Stimulated activated naive CD8-positive, alpha-beta T cell treated with anti-CD3 and anti-CD28 coated beads, Interleukin-15, Interleukin-2, amounts not matched to agents 100 ng/mL and 50 ng/mL, for 24 hours (primary cell): Measurements from ENCODE around the gene LAPTM4A.
"Not testable (repeated sequence)": the region's sequence is repeated elsewhere in the genome, so short reads cannot be mapped to it uniquely, and the experiment has no call there.

Experiments used
- H3K27ac Mint-ChIP-seq: one replicate; pipeline ENCODE4 v1.8.0; 2021; ENCODE audit warnings: mild to moderate bottlenecking, mixed read lengths
- H3K27me3 Mint-ChIP-seq: one replicate; pipeline ENCODE4 v1.8.0; 2021; ENCODE audit warnings: mixed read lengths
- H3K36me3 Mint-ChIP-seq: one replicate; pipeline ENCODE4 v1.8.0; 2021; ENCODE audit warnings: low read depth, mixed read lengths
- H3K4me1 Mint-ChIP-seq: one replicate; pipeline ENCODE4 v1.8.0; 2021; ENCODE audit warnings: low read depth, mixed read lengths
- H3K4me3 Mint-ChIP-seq: one replicate; pipeline ENCODE4 v1.8.0; 2021; ENCODE audit warnings: mild to moderate bottlenecking, mixed read lengths
- H3K9me3 Mint-ChIP-seq: one replicate; pipeline ENCODE4 v1.8.0; 2021; ENCODE audit warnings: mixed read lengths

LAPTM4A gene

GRCh38 chr2:20049637-20050036, 1.8 kb downstream of the LAPTM4A start:
- H3K4me1 Mint-ChIP-seq = peaks cover 27% of the 10 kb centered on the region
- peak overlapping the region; percentile 62 for H3K27ac Mint-ChIP-seq
- no peaks in the 10 kb centered on the region for H3K27me3 Mint-ChIP-seq
- no peaks in the 10 kb centered on the region for H3K9me3 Mint-ChIP-seq
- no peak overlapping the region for H3K4me3 Mint-ChIP-seq
- peaks cover 4% of the 10 kb centered on the region for H3K36me3 Mint-ChIP-seq

- no peaks in the 10 kb centered on the region for H3K27me3 Mint-ChIP-seq
- no peaks in the 10 kb centered on the region for H3K9me3 Mint-ChIP-seq
- H3K4me3 Mint-ChIP-seq = no peak overlapping the region
- peaks cover 29% of the 10 kb centered on the region for H3K4me1 Mint-ChIP-seq
- H3K27ac Mint-ChIP-seq = no peak overlapping the region
- H3K36me3 Mint-ChIP-seq = peaks cover 4% of the 10 kb centered on the region
Measured at GRCh38 chr2:20048488-20049448, 2.7 kb downstream of the LAPTM4A start.

- H3K36me3 Mint-ChIP-seq, H3K27ac Mint-ChIP-seq, H3K9me3 Mint-ChIP-seq, H3K27me3 Mint-ChIP-seq, H3K4me3 Mint-ChIP-seq: not testable (repeated sequence)
- H3K4me1 Mint-ChIP-seq = peaks cover 38% of the 10 kb centered on the region
Measured at GRCh38 chr2:20045712-20046292, 5.6 kb downstream of the LAPTM4A start.

DNA sequence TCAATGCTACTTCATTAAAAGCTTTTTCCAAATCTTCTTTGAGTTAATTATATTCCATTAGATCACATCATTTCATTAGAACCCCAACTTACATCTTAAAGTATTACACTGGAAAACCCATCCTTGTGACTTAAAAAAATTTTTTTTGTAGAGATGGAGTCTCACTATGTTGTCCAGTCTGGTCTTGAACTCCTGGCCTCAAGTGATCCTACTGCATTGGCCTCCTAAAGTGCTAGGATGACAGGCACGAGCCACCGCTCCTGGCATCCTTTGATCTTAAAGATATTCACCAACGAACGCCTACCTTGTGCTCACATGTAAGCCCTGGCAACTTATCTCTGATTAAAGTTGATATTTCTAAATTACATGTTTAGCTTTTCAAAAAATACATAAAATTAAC, 6.7 kb downstream of the LAPTM4A start:
- H3K4me1 Mint-ChIP-seq = peaks cover 31% of the 10 kb centered on the region
- no peaks in the 10 kb centered on the region for H3K9me3 Mint-ChIP-seq
- no peaks in the 10 kb centered on the region for H3K27me3 Mint-ChIP-seq
- H3K36me3 Mint-ChIP-seq = peaks cover 14% of the 10 kb centered on the region
- no peak overlapping the region for H3K4me3 Mint-ChIP-seq
- no peak overlapping the region for H3K27ac Mint-ChIP-seq

GRCh38 chr2:20042531-20042930, 8.9 kb downstream of the LAPTM4A start:
- H3K36me3 Mint-ChIP-seq = peaks cover 29% of the 10 kb centered on the region
- H3K4me1 Mint-ChIP-seq = peaks cover 12% of the 10 kb centered on the region
- no peak overlapping the region for H3K27ac Mint-ChIP-seq
- H3K9me3 Mint-ChIP-seq = no peaks in the 10 kb centered on the region
- H3K27me3 Mint-ChIP-seq = no peaks in the 10 kb centered on the region
- no peak overlapping the region for H3K4me3 Mint-ChIP-seq

GRCh38 chr2:20040489-20041172, 10.8 kb downstream of the LAPTM4A start:
- H3K27me3 Mint-ChIP-seq = no peaks in the 10 kb centered on the region
- no peak overlapping the region for H3K27ac Mint-ChIP-seq
- H3K4me1 Mint-ChIP-seq = peaks cover 18% of the 10 kb centered on the region
- no peak overlapping the region for H3K4me3 Mint-ChIP-seq
- H3K9me3 Mint-ChIP-seq = no peaks in the 10 kb centered on the region
- H3K36me3 Mint-ChIP-seq = peaks cover 46% of the 10 kb centered on the region

DNA sequence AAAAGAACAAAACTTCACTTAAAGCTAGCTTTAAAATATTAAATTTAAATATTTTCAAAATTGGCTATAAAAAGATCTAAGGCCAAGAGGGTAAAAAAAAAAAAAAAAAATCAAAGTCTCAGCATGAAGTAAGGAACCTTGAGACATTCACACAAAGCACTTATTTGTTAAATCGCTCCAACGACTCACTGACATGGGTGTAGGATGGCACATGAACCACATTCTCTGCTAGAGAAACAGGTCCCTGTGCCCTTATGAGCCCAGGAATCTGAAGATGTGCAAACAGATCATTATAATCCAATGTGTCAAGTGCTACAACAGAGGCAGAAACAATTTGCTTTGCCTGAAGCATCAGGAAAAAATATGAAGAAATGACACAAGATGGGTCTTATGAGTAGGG, 13.8 kb downstream of the LAPTM4A start:
- Mint-ChIP-seq H3K9me3 (no peaks in the 10 kb centered on the region), H3K27me3 (no peaks in the 10 kb centered on the region), H3K4me1 (peaks cover 14% of the 10 kb centered on the region), H3K27ac (no peak overlapping the region), H3K4me3 (no peak overlapping the region), H3K36me3 (peaks cover 71% of the 10 kb centered on the region)

GRCh38 chr2:20035955-20036666, 15.3 kb downstream of the LAPTM4A start:
- Mint-ChIP-seq H3K27ac (peak overlapping the region; percentile 66), H3K36me3 (peaks cover 87% of the 10 kb centered on the region)

DNA sequence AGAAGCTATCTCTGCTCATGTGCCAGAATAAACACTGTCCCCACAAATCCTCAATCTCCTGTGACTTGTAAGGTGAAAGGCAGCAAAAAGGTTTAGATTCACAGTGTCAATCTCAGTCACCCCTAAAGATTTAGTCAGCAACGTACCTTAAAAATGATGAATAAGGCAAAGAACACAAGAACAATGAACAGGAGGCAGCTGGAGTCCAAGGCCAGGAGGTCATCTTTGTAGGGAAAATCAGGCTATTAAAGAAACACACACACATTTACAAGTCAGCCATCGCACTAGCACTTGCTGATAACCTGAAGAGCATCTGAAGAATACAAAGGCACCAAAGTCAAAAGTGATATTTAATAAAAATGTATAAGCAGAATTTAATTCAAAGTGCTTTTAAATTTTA, 16.6 kb downstream of the LAPTM4A start:
- H3K27me3 Mint-ChIP-seq = no peaks in the 10 kb centered on the region
- H3K27ac Mint-ChIP-seq = no peak overlapping the region
- H3K9me3 Mint-ChIP-seq = peaks cover 4% of the 10 kb centered on the region
- H3K36me3 Mint-ChIP-seq = peaks cover 88% of the 10 kb centered on the region
- H3K4me1 Mint-ChIP-seq = peaks cover 6% of the 10 kb centered on the region
- no peak overlapping the region for H3K4me3 Mint-ChIP-seq

More at GRCh38 chr2:20035955-20036666, 15.3 kb downstream of the LAPTM4A start:
- Mint-ChIP-seq H3K9me3 (no peaks in the 10 kb centered on the region), H3K27me3 (no peaks in the 10 kb centered on the region), H3K4me3 (no peak overlapping the region), H3K4me1 (peaks cover 6% of the 10 kb centered on the region)

GRCh38 chr2:20034218-20034617, 17.2 kb downstream of the LAPTM4A start:
- Mint-ChIP-seq H3K27ac (no peak overlapping the region), H3K36me3 (peaks cover 92% of the 10 kb centered on the region), H3K4me3 (no peak overlapping the region), H3K27me3 (no peaks in the 10 kb centered on the region), H3K4me1 (peaks cover 6% of the 10 kb centered on the region), H3K9me3 (peaks cover 5% of the 10 kb centered on the region)

DNA sequence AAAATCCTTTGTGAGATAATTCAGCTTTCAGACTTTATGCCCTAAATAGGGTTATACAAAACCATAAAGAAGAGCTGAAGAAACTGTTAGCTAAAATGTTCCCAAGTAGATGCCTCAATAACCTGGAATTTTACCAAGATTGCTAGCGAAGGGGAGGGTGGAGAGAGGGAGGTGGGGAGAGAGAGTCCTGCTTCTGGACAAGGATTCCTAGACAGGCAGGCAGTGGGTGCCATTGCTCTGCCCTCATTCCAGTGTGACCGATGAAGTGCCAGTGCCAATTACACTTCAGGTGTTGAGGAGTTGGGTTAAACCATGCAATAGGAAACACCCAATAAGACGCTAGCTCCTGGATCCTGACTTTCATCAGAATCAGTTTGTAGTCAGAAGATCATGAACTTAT, 18.1 kb downstream of the LAPTM4A start:
- Mint-ChIP-seq H3K4me1 (peaks cover 6% of the 10 kb centered on the region), H3K4me3 (no peak overlapping the region), H3K9me3 (peaks cover 5% of the 10 kb centered on the region), H3K27ac (no peak overlapping the region), H3K36me3 (peaks cover 92% of the 10 kb centered on the region), H3K27me3 (no peaks in the 10 kb centered on the region)

- Mint-ChIP-seq H3K4me1 (no peaks in the 10 kb centered on the region), H3K4me3 (no peak overlapping the region), H3K36me3 (peaks cover 76% of the 10 kb centered on the region), H3K27me3 (no peaks in the 10 kb centered on the region), H3K27ac (no peak overlapping the region), H3K9me3 (peaks cover 5% of the 10 kb centered on the region)
Measured at GRCh38 chr2:20030224-20030623, 21.2 kb downstream of the LAPTM4A start.

GRCh38 chr2:20027705-20028434, 23.6 kb downstream of the LAPTM4A start:
- Mint-ChIP-seq H3K4me3 (no peak overlapping the region), H3K27me3 (no peaks in the 10 kb centered on the region), H3K9me3 (peaks cover 6% of the 10 kb centered on the region), H3K4me1 (no peaks in the 10 kb centered on the region), H3K27ac (no peak overlapping the region), H3K36me3 (peaks cover 56% of the 10 kb centered on the region)

DNA sequence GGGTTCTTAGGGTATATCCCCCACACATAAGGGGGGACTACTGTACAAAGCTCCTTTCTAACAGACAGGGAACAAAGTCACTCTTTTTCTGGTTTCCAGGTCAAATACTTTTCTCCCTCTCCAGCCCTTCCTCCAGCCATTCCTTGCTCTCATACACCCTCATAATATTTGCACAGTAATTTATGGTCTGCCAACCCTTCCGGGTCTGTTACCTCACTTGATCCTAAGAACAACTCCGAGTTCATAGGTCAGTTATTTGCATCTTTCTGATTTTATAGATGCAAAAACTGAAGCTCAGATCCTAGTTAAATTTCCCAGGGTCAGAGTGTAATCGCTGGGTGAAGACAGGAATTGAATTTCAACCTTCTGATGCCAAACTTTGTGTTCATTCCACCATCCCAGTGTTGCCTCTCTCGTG, 24.2 kb downstream of the LAPTM4A start:
- Mint-ChIP-seq H3K4me3 (no peak overlapping the region), H3K9me3 (peaks cover 8% of the 10 kb centered on the region), H3K36me3 (peaks cover 50% of the 10 kb centered on the region), H3K4me1 (no peaks in the 10 kb centered on the region), H3K27ac (no peak overlapping the region), H3K27me3 (no peaks in the 10 kb centered on the region)
